Measurements from ENCODE around the gene HS3ST3B1.

The HS3ST3B1 gene

GRCh38 chr17:14373614-14374259, 72.9 kb downstream of the HS3ST3B1 start:
- no peak for TF ChIP-seq CTCF (IDR thresholded peaks at IDR 0.05; ENCODE audit: insufficient read depth, low read length, poor library complexity, severe bottlenecking)
- DNase-seq (ENCODE audit: extremely low read depth, insufficient read length), result no peak
- Histone ChIP-seq H3K27me3 (replicated peaks; ENCODE audit: control insufficient read depth, insufficient read depth, low read length) (no peaks in the 10 kb centered on the region), H3K4me3 (replicated peaks; ENCODE audit: low read depth, low read length) (no peak overlapping the region), H3K36me3 (ENCODE audit: control insufficient read depth, insufficient read depth, low read length) (no peaks in the 10 kb centered on the region)

- Histone ChIP-seq H3K36me3 (ENCODE audit: control insufficient read depth, insufficient read depth, low read length) (no peaks in the 10 kb centered on the region), H3K27me3 (replicated peaks; ENCODE audit: control insufficient read depth, insufficient read depth, low read length) (no peaks in the 10 kb centered on the region), H3K4me3 (replicated peaks; ENCODE audit: low read depth, low read length) (no peak overlapping the region)
- DNase-seq (ENCODE audit: extremely low read depth, insufficient read length), result no peak
- no peak for TF ChIP-seq CTCF (IDR thresholded peaks at IDR 0.05; ENCODE audit: insufficient read depth, low read length, poor library complexity, severe bottlenecking)
These were observed 73.4 kb downstream of the HS3ST3B1 start for GRCh38 chr17:14374268-14374667.

- Histone ChIP-seq H3K4me3 (replicated peaks; ENCODE audit: low read depth, low read length) (no peak overlapping the region), H3K36me3 (ENCODE audit: control insufficient read depth, insufficient read depth, low read length) (no peaks in the 10 kb centered on the region), H3K27me3 (replicated peaks; ENCODE audit: control insufficient read depth, insufficient read depth, low read length) (no peaks in the 10 kb centered on the region)
- no peak for DNase-seq (ENCODE audit: extremely low read depth, insufficient read length)
- no peak for TF ChIP-seq CTCF (IDR thresholded peaks at IDR 0.05; ENCODE audit: insufficient read depth, low read length, poor library complexity, severe bottlenecking)
These were observed 75.8 kb downstream of the HS3ST3B1 start for GRCh38 chr17:14376666-14377065.

GRCh38 chr17:14381606-14382005, 80.7 kb downstream of the HS3ST3B1 start:
- no peak overlapping the region for H3K4me3 ChIP-seq (replicated peaks; ENCODE audit: low read depth, low read length)
- no peaks in the 10 kb centered on the region for H3K36me3 ChIP-seq (ENCODE audit: control insufficient read depth, insufficient read depth, low read length)
- no peak for DNase-seq (ENCODE audit: extremely low read depth, insufficient read length)
- no peaks in the 10 kb centered on the region for H3K27me3 ChIP-seq (replicated peaks; ENCODE audit: control insufficient read depth, insufficient read depth, low read length)
- no peak for TF ChIP-seq CTCF (IDR thresholded peaks at IDR 0.05; ENCODE audit: insufficient read depth, low read length, poor library complexity, severe bottlenecking)

GRCh38 chr17:14387036-14387435, 86.2 kb downstream of the HS3ST3B1 start:
- TF ChIP-seq CTCF (IDR thresholded peaks at IDR 0.05; ENCODE audit: insufficient read depth, low read length, poor library complexity, severe bottlenecking), result no peak
- Histone ChIP-seq H3K4me3 (replicated peaks; ENCODE audit: low read depth, low read length) (no peak overlapping the region), H3K27me3 (replicated peaks; ENCODE audit: control insufficient read depth, insufficient read depth, low read length) (no peaks in the 10 kb centered on the region), H3K36me3 (ENCODE audit: control insufficient read depth, insufficient read depth, low read length) (no peaks in the 10 kb centered on the region)
- DNase-seq (ENCODE audit: extremely low read depth, insufficient read length), result no peak

- DNase-seq (ENCODE audit: extremely low read depth, insufficient read length), result no peak
- no peak for TF ChIP-seq CTCF (IDR thresholded peaks at IDR 0.05; ENCODE audit: insufficient read depth, low read length, poor library complexity, severe bottlenecking)
- H3K36me3 ChIP-seq (ENCODE audit: control insufficient read depth, insufficient read depth, low read length), result no peaks in the 10 kb centered on the region
- no peaks in the 10 kb centered on the region for H3K27me3 ChIP-seq (replicated peaks; ENCODE audit: control insufficient read depth, insufficient read depth, low read length)
- no peak overlapping the region for H3K4me3 ChIP-seq (replicated peaks; ENCODE audit: low read depth, low read length)
These were observed 88.8 kb downstream of the HS3ST3B1 start for GRCh38 chr17:14389681-14390080.

All from GM06990 (cell line).